ENCODE measurements around the gene ENAH. TPM values are rescaled to one million over a fixed set of nuclear protein-coding genes. Genes with fewer than 3 reads are reported as not detected.

ENAH gene
- total and polyA plus RNA-seq, 2 donors (not counting 1 experiment from before 2014, with no cell fraction given): 85.0 to 210 TPM

DNA sequence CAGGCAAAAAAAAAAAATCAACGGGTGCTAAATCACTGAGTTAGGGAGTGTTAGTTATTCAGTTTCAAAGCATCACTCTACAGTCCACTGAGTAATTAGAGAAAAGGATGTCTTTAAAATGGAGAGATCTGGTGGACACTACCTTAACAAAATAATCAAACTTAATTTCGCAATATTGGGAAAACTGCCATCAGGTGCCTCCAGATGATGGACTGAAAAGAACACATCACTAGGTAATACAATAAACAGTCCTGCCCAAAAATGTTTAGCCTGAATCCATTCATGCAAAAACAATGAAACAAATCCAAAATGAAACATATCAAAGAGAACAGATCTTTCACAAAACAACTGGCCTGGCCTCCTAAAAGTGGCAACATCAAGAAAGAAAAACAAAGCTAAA lies 54.1 kb downstream of the ENAH start:
- Histone ChIP-seq H2AFZ (ENCODE audit: low read length) (no peak overlapping the region), H3K9me3 (ENCODE audit: control insufficient read depth, insufficient read depth, low read depth, low read length) (no peaks in the 10 kb centered on the region), H3K36me3 (ENCODE audit: control insufficient read depth, insufficient read depth, low read length) (no peaks in the 10 kb centered on the region), H3K27ac (ENCODE audit: insufficient read depth, low read length) (no peak overlapping the region), H3K4me1 (ENCODE audit: control insufficient read depth, extremely low read depth, insufficient read depth, low read length) (peaks cover 4% of the 10 kb centered on the region), H3K9ac (ENCODE audit: insufficient read depth, low read length) (no peak overlapping the region), H3K79me2 (ENCODE audit: control insufficient read depth, insufficient read depth, low read length) (peaks cover 39% of the 10 kb centered on the region), H3K4me3 (replicated peaks in 1 of 4; ENCODE audit: control extremely low read depth in 1 of 4, insufficient read depth in 1 of 4, low read depth in 3 of 4, low read length in 4 of 4) (no peak overlapping the region), H3K27me3 (ENCODE audit: control insufficient read depth, insufficient read depth, low read length) (no peaks in the 10 kb centered on the region), H4K20me1 (ENCODE audit: control insufficient read depth, extremely low read depth, insufficient read depth, low read length) (no peaks in the 10 kb centered on the region), H3K4me2 (ENCODE audit: extremely low read depth, insufficient read depth, low read length) (no peak overlapping the region)
- TF ChIP-seq CTCF (conservative IDR thresholded peaks at IDR 0.05 in 1 of 2, IDR thresholded peaks at IDR 0.05 in 1 of 2; ENCODE audit: low read depth in 1 of 2, low read length in 2 of 2) (no peak), EZH2 (IDR thresholded peaks at IDR 0.05; ENCODE audit: low read length, missing control alignments) (no peak)
- DNase-seq (ENCODE audit: low read depth in 2 of 2): no peak

DNA sequence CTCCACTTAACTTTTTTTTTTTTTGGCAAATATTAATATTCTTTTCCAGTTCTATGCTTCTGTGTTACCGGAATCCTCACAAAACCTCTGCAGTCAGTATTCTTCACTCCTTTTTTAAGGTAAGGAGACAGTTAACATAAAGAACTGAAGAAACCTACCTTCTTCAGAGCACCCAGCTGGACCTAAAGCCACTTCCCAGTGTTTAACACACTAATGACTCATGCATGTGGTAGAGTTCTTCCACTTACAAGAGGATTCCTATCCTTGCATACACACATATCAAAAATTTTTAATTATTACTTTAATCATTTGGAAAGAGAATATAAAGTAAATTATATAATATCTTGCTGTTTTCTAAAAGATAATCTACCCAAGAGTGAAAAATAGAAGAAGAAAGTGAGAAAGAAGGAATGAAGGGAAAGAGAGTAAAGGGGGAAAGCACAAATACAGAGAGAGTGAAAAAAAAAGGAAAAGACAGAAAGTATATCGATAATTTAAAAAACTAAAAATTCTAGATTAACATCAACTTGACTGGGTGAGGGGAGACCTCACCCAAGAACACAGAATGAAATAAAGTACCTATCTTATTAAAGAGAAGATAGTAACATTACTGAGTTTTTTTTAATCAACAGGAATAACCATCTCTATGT lies 54.9 kb downstream of the ENAH start:
- Histone ChIP-seq H3K4me2 (ENCODE audit: extremely low read depth, insufficient read depth, low read length) (no peak overlapping the region), H3K79me2 (ENCODE audit: control insufficient read depth, insufficient read depth, low read length) (peaks cover 42% of the 10 kb centered on the region), H3K4me3 (replicated peaks in 1 of 4; ENCODE audit: control extremely low read depth in 1 of 4, insufficient read depth in 1 of 4, low read depth in 3 of 4, low read length in 4 of 4) (no peak overlapping the region), H3K36me3 (ENCODE audit: control insufficient read depth, insufficient read depth, low read length) (no peaks in the 10 kb centered on the region), H3K9me3 (ENCODE audit: control insufficient read depth, insufficient read depth, low read depth, low read length) (no peaks in the 10 kb centered on the region), H2AFZ (ENCODE audit: low read length) (no peak overlapping the region), H3K27me3 (ENCODE audit: control insufficient read depth, insufficient read depth, low read length) (no peaks in the 10 kb centered on the region), H3K27ac (ENCODE audit: insufficient read depth, low read length) (no peak overlapping the region), H3K4me1 (ENCODE audit: control insufficient read depth, extremely low read depth, insufficient read depth, low read length) (peaks cover 4% of the 10 kb centered on the region), H3K9ac (ENCODE audit: insufficient read depth, low read length) (no peak overlapping the region), H4K20me1 (ENCODE audit: control insufficient read depth, extremely low read depth, insufficient read depth, low read length) (no peaks in the 10 kb centered on the region)
- DNase-seq (ENCODE audit: low read depth in 2 of 2): peak; percentile 61 to 77
- TF ChIP-seq CTCF (conservative IDR thresholded peaks at IDR 0.05 in 1 of 2, IDR thresholded peaks at IDR 0.05 in 1 of 2; ENCODE audit: low read depth in 1 of 2, low read length in 2 of 2) (no peak), EZH2 (IDR thresholded peaks at IDR 0.05; ENCODE audit: low read length, missing control alignments) (no peak)

- Histone ChIP-seq H3K4me1 (ENCODE audit: control insufficient read depth, extremely low read depth, insufficient read depth, low read length) (no peaks in the 10 kb centered on the region), H3K9ac (ENCODE audit: insufficient read depth, low read length) (no peak overlapping the region), H3K4me3 (replicated peaks in 1 of 4; ENCODE audit: control extremely low read depth in 1 of 4, insufficient read depth in 1 of 4, low read depth in 3 of 4, low read length in 4 of 4) (no peak overlapping the region), H3K36me3 (ENCODE audit: control insufficient read depth, insufficient read depth, low read length) (no peaks in the 10 kb centered on the region), H3K9me3 (ENCODE audit: control insufficient read depth, insufficient read depth, low read depth, low read length) (no peaks in the 10 kb centered on the region), H2AFZ (ENCODE audit: low read length) (no peak overlapping the region), H3K79me2 (ENCODE audit: control insufficient read depth, insufficient read depth, low read length) (peaks cover 38% of the 10 kb centered on the region), H4K20me1 (ENCODE audit: control insufficient read depth, extremely low read depth, insufficient read depth, low read length) (no peaks in the 10 kb centered on the region), H3K4me2 (ENCODE audit: extremely low read depth, insufficient read depth, low read length) (no peak overlapping the region), H3K27ac (ENCODE audit: insufficient read depth, low read length) (no peak overlapping the region), H3K27me3 (ENCODE audit: control insufficient read depth, insufficient read depth, low read length) (no peaks in the 10 kb centered on the region)
- no peak for TF ChIP-seq EZH2 (IDR thresholded peaks at IDR 0.05; ENCODE audit: low read length, missing control alignments)
- DNase-seq (ENCODE audit: low read depth in 2 of 2): no peak
Measured at GRCh38 chr1:225596736-225597135, 56.2 kb downstream of the ENAH start.

Measured in fibroblast of lung (primary cell).